ENCODE data around the gene SFRP5.

Gene SFRP5

DNA sequence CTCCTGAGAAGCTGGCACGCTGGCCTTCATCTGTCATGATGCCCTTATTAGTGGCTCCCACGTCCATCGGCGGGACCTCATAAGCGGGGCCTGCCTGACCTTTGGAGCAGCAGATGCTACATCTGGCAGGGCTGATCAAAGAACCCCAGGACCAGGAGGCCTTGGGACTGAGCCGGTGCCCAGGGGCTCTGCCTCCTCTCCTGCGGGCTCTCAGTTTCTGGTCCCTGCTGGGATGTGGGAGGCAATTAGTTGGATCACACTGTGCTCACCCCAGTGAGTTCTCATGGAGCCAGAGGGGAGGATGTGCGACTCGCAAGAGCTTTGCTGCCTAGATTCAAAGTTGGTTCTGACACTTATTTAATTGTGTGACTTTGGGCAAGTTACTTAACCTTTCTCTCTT is 28.7 kb upstream of the SFRP5 start:
- in situ Hi-C loops (cut with HindIII; ENCODE audit: low pct_unique_long_range_greater_than_20kb, low sequenced_read_pairs), result no loop called here
- no peak for TF ChIP-seq JUND (IDR thresholded peaks at IDR 0.05; ENCODE audit: low read depth)
- no peak for DNase-seq (ENCODE audit: low read depth in 1 of 2, low spot score in 1 of 2)

DNA sequence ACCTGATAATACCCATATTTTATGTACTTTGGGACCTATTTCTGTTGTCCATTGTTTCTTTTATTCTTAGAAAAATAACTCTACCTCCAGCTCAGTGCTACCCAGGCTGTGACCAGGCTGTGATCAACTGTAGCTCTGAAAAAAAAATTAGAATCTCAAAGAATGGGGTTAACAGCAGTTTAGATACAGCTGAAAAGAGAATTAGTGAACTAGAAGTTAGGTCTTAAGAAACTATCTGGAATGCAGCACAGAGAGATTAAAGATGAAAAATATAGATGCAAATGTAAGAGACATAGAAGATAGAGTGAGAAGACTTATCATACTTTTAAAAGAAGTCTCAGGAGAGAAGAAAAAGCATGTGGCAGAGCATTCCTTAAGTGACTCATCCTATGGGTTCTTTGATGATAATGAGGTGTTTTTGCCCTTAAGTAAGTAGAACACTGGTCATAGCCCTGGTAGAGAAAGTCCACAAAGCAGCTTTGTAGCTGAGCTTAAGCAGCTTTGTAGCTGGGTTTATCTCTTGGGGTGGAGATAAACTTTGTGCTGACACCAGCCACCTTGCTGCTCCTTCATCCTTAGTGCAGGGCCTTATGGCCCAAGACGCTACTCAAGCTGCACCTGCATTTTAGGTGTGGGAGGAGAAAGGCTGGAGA is 27.3 kb upstream of the SFRP5 start:
- no peak for DNase-seq (ENCODE audit: low read depth in 1 of 2, low spot score in 1 of 2)
- no peak for TF ChIP-seq JUND (IDR thresholded peaks at IDR 0.05; ENCODE audit: low read depth)
- in situ Hi-C loops (cut with HindIII; ENCODE audit: low pct_unique_long_range_greater_than_20kb, low sequenced_read_pairs), result no loop called here

DNA sequence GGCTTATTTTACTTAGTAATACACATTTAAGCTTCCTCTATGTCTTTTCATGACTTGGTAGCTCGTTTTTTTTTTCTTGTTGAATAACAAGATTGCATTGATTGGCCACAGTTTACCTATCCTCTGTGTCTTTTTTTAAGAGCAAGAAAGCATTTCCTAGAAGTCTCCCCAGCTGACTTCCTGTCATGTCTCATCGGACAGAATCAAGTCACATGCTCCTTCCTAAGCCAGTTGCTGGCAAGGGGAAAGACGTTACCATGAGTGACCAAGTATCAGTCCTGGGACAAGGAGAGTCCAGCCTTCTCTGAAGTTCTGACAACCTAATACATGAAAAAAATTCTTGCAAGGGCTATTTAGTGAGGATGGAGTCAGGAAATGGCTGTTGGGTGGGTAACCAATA is 24.9 kb upstream of the SFRP5 start:
- in situ Hi-C loops (cut with HindIII; ENCODE audit: low pct_unique_long_range_greater_than_20kb, low sequenced_read_pairs), result no loop called here
- no peak for TF ChIP-seq JUND (IDR thresholded peaks at IDR 0.05; ENCODE audit: low read depth)
- DNase-seq (ENCODE audit: low read depth in 1 of 2, low spot score in 1 of 2), result no peak

DNA sequence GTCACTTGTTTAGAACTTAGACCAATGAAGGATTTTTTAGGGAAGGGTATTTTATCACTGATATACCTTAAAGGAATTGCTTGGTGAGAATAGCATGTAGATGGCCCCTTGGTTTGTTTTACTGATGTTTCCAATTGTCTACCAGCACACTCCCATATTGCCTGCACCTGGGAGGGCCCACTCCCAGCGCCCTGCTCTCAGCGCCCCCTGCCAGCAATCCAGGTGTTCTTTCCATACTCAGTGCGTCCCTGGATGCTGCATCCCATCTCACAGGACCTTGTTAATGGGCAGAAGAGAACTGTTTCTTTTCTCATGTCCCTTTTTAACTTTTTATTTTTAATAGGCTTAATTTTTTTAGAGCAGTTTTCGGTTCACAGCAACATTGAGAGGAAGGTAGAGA is 24.1 kb upstream of the SFRP5 start:
- DNase-seq (ENCODE audit: low read depth in 1 of 2, low spot score in 1 of 2), result no peak
- TF ChIP-seq JUND (IDR thresholded peaks at IDR 0.05; ENCODE audit: low read depth), result no peak
- in situ Hi-C loops (cut with HindIII; ENCODE audit: low pct_unique_long_range_greater_than_20kb, low sequenced_read_pairs), result no loop called here

DNA sequence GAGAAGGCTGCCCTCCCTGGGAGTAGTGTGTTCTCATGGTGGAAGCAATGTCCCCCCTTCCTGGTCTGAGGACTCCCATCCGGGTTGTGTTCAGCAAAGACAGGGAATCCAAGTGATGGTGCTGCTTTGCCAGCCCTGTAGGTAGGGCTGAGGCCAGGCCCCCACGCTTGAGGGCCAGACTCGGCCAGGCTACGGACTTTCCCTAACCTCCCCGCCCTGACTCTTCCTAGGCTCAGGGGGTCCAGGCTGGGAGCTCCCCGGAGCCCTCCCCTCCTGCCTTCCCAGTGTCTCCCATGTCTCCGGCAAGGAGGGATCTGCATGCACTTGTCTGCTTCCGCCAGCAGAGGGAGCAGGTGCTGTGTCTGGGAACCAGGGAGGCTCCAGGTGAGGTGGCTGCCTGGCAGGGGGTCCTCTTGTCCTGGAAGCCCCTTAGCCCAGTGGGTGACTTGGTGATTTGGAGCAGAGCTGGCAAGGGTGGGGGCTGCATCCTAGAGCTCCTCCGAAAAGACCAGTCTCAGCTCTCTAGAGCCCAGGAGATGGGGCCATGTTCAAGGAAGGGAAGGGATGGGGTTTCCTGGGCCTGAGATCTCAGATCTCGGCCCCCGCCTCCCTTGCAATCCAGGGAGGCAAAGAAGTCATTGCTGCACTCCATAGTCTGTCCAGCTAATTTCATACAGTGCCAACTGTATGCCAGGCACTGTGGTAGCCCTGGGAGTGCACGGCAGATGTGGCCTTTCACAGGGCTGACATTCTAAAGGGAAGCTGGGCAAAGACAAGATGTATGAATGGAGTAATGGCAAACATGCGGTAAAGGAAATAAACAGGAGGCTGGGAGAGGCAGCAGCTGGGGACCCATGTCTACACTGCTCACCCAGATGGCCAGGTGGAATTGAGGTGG is 20.3 kb upstream of the SFRP5 start:
- TF ChIP-seq JUND (IDR thresholded peaks at IDR 0.05; ENCODE audit: low read depth), result no peak
- in situ Hi-C loops (cut with HindIII; ENCODE audit: low pct_unique_long_range_greater_than_20kb, low sequenced_read_pairs), result no loop called here
- peak; percentile 79 to 83 for DNase-seq (ENCODE audit: low read depth in 1 of 2, low spot score in 1 of 2)

DNA sequence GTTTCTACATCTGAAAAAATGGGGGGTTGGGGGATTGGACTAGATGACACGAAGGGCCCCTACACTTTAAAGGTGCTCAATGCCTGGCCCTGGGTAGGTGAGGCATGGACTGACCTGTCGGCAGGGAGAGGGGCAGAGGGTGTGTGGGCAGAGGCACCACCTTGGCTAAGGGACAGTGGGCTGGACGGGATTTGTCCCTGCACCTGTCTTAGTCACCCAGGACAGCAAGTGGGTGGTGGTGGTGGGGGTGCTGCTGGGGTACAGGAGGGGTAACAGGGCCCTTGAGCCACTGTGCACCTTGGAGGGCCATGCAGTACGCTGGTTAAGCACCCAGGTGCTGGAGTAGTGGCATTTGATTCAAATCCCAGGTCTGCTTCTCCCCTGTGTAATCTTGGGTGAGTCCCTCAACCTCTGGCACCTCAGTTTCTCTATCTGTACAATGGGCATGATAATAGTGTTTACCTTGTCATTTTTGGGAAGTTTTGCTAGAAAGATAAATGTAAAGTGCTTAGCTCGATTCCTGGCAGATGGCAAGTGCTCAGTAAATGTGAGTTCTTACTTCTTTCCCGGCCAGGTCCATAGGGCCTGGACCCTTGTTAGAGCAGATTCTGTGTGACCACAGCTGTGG is 18.1 kb upstream of the SFRP5 start:
- DNase-seq (ENCODE audit: low read depth in 1 of 2, low spot score in 1 of 2), result no peak
- in situ Hi-C loops (cut with HindIII; ENCODE audit: low pct_unique_long_range_greater_than_20kb, low sequenced_read_pairs), result no loop called here
- no peak for TF ChIP-seq JUND (IDR thresholded peaks at IDR 0.05; ENCODE audit: low read depth)

DNA sequence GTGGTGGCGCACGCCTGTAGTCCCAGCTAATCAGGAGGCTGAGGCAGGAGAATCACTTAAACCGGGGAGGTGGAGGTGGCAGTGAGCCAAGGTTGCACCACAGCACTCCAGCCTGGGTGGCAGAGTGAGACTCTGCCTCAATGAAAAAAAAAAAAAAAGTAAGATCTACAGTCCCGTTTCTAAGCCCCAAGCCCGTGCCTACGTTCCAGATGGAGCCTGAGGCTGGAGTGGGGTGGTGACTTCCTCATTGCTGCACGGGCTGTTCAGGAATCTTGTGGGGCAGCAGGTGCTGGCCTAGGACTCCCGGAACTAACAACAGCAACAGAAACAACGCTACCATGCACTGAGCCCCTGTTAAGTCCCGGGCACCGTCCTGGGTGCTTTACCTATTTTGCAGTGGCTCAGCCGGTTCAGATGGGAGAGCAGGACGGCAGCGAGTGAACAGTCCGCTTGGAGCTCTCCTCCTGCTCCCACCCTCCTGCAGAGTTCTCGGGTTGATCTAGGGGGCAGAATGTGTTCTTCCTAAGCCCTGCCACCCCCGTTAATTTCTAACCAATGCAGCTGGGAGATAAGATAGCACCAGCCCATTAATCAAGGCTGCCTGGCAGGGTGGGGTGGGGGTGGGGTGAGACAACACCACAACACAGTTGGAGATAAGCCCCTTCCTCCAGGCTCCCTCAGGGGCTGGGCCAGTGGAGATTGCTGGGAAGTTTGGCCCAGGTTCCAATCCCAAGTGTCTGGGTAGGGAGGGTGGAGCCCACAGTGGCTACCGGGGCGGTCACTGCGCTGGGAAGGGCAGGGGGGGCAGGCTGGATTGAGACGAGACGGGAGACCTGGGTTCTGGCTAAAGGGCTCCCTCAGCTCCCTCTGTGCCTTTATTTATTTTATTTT is 17.0 kb upstream of the SFRP5 start:
- TF ChIP-seq JUND (IDR thresholded peaks at IDR 0.05; ENCODE audit: low read depth), result no peak
- DNase-seq (ENCODE audit: low read depth in 1 of 2, low spot score in 1 of 2), result peak in 1 of 2 experiments; percentile 66
- in situ Hi-C loops (cut with HindIII; ENCODE audit: low pct_unique_long_range_greater_than_20kb, low sequenced_read_pairs), result no loop called here

DNA sequence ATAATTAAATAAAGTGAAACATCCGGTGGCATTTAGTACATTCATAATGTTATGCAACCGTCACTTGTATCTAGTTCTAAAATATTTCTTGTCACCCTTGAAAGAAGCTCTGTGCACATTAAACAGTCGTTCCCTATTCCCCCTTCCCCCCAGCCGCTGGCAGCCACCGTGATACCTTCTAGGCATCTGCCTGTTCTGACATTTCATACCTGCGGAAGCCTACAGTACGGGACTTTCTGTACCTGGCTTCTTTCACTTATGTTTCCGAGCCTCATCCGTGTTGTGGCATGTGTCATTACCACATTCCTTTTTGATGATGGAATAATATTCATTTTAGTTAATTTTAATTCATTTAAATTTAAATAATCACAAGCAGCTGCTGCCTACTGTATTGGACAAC is 13.9 kb upstream of the SFRP5 start:
- no peak for DNase-seq (ENCODE audit: low read depth in 1 of 2, low spot score in 1 of 2)
- in situ Hi-C loops (cut with HindIII; ENCODE audit: low pct_unique_long_range_greater_than_20kb, low sequenced_read_pairs), result no loop called here
- TF ChIP-seq JUND (IDR thresholded peaks at IDR 0.05; ENCODE audit: low read depth), result no peak

DNA sequence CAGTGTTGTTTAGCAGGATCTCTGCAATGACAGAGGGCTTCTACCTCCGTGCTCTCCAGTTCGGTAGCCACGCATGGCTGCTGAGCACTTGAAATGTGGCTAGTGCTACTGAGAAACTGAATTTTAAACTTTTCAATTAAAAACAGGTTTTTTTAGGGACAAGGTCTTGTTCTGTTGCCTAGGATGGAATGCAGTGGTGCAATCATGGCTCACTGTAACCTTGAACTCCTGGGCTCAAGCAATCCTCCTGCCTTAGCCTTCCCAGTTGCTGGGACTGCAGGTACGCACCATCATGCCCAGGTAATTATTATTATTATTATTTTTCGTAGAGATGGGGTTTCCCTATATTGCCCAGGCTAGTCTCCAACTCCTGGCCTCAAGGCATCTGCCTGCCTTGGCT is 13.4 kb upstream of the SFRP5 start:
- no peak for DNase-seq (ENCODE audit: low read depth in 1 of 2, low spot score in 1 of 2)
- in situ Hi-C loops (cut with HindIII; ENCODE audit: low pct_unique_long_range_greater_than_20kb, low sequenced_read_pairs), result no loop called here
- no peak for TF ChIP-seq JUND (IDR thresholded peaks at IDR 0.05; ENCODE audit: low read depth)

DNA sequence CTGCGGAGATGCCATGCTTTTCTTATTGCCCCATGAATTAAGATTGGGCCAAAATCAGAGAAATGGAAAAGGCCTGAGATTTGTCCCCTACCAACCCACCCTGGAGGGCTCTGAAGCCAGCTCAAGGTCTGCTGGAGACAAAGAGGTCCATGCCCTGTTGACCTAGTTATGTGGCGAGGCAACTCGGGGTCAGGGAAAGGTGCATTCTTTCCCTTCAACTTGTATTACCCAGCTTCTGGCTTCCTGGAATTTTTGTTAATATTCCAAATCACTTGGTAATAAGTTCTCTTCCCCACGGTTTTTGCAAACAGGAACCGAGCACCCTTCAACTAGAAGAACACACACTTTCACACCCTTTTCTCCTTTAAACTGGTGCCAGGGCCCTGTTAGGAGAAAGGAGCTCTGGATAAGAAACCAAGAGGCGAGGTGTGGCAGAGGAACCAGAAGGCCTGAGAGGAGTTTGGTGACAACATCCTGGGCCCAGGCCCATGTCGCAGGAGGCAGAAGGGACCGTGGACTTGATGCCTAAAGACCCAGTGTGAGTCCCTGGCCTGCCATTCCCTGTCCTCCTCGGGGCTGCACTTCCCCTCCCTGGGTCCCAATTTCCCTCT is 12.5 kb upstream of the SFRP5 start:
- in situ Hi-C loops (cut with HindIII; ENCODE audit: low pct_unique_long_range_greater_than_20kb, low sequenced_read_pairs), result no loop called here
- TF ChIP-seq JUND (IDR thresholded peaks at IDR 0.05; ENCODE audit: low read depth), result no peak
- no peak for DNase-seq (ENCODE audit: low read depth in 1 of 2, low spot score in 1 of 2)

DNA sequence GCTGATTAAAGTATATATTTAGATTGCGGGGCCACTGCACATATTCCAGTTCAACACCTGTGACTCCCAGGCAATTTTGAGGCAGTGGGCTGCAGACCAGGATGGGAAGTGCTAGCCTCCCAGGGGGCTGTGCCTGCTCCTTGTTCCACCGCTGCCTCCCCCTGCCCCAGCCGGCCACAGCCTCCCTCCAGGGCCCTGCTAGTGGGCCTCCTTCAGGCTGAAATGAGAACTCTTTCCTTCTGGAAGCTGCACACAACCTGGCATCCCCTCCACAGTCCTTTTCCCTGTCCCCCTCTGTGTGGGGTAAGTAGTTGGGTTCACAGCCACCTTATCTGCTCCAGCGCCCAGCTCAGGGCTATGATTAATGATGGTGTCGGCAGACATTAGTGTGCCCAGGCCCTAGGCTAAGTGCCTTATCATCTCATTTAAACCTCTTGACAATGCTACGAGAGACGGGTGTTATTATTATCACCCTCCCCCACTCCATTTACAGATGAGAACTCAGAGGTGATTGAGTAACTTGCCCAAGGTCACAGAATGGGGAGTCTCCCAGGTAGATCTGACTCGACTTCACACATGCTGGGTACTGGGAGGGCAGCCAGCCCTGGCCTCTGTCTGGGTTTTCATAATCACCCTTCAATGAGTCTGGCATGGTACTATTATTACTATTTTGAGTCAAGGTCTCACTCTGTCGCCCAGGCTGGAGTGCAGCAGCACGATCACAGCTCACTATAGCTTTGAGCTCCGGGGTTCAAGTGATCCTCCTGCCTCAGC is 10.8 kb upstream of the SFRP5 start:
- in situ Hi-C loops (cut with HindIII; ENCODE audit: low pct_unique_long_range_greater_than_20kb, low sequenced_read_pairs), result no loop called here
- DNase-seq (ENCODE audit: low read depth in 1 of 2, low spot score in 1 of 2), result no peak
- TF ChIP-seq JUND (IDR thresholded peaks at IDR 0.05; ENCODE audit: low read depth), result no peak
